ENCODE results near the gene ARID5A.

- TF ChIP-seq, protein P1, sequence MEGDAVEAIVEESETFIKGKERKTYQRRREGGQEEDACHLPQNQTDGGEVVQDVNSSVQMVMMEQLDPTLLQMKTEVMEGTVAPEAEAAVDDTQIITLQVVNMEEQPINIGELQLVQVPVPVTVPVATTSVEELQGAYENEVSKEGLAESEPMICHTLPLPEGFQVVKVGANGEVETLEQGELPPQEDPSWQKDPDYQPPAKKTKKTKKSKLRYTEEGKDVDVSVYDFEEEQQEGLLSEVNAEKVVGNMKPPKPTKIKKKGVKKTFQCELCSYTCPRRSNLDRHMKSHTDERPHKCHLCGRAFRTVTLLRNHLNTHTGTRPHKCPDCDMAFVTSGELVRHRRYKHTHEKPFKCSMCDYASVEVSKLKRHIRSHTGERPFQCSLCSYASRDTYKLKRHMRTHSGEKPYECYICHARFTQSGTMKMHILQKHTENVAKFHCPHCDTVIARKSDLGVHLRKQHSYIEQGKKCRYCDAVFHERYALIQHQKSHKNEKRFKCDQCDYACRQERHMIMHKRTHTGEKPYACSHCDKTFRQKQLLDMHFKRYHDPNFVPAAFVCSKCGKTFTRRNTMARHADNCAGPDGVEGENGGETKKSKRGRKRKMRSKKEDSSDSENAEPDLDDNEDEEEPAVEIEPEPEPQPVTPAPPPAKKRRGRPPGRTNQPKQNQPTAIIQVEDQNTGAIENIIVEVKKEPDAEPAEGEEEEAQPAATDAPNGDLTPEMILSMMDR (IDR thresholded peaks at IDR 0.05) = no peak
- TF ChIP-seq POLR2A (IDR thresholded peaks at IDR 0.05) (no peak), POLR2AphosphoS5 (IDR thresholded peaks at IDR 0.05) (no peak), EP300 (IDR thresholded peaks at IDR 0.05; ENCODE audit: low read depth) (no peak)
Observed at GRCh38 chr2:96526101-96526591, 10.4 kb upstream of the ARID5A start.
